NCI-H774 (cell line): ENCODE measurements around the gene PRKX.
"Not testable (repeated sequence)": the region's sequence is repeated elsewhere in the genome, so short reads cannot be mapped to it uniquely, and the experiment has no call there.

Source experiments
- DNase-seq: peaks from one replicate; lab custom pipeline; 2025; lab: John Stamatoyannopoulos, UW

Gene PRKX

GRCh38 chrX:3711331-3711917 is 2.0 kb downstream of the PRKX start:
- no peak for DNase-seq

- DNase-seq: not testable (repeated sequence)
Measured at GRCh38 chrX:3707673-3708274, 5.7 kb downstream of the PRKX start.

- no peak for DNase-seq
Measured at GRCh38 chrX:3706481-3706880, 7.0 kb downstream of the PRKX start.

GRCh38 chrX:3703251-3703650 is 10.2 kb downstream of the PRKX start:
- not testable (repeated sequence) for DNase-seq

- DNase-seq: not testable (repeated sequence)
Measured at GRCh38 chrX:3702095-3702494, 11.4 kb downstream of the PRKX start.

GRCh38 chrX:3701445-3701928 is 12.0 kb downstream of the PRKX start:
- not testable (repeated sequence) for DNase-seq

GRCh38 chrX:3699821-3700381 is 13.5 kb downstream of the PRKX start:
- no peak for DNase-seq

GRCh38 chrX:3697701-3698279 is 15.7 kb downstream of the PRKX start:
- DNase-seq: no peak

GRCh38 chrX:3697220-3697684 is 16.2 kb downstream of the PRKX start:
- DNase-seq: no peak

GRCh38 chrX:3695536-3695935 is 17.9 kb downstream of the PRKX start:
- no peak for DNase-seq

GRCh38 chrX:3690140-3690539 is 23.3 kb downstream of the PRKX start:
- no peak for DNase-seq

- DNase-seq: not testable (repeated sequence)
Measured at GRCh38 chrX:3683236-3683635, 30.2 kb downstream of the PRKX start.

GRCh38 chrX:3680459-3680858 is 33.0 kb downstream of the PRKX start:
- no peak for DNase-seq

- no peak for DNase-seq
Measured at GRCh38 chrX:3679669-3680068, 33.8 kb downstream of the PRKX start.

GRCh38 chrX:3678328-3678727 is 35.1 kb downstream of the PRKX start:
- DNase-seq: no peak

GRCh38 chrX:3674881-3675280 is 38.6 kb downstream of the PRKX start:
- DNase-seq: no peak

- no peak for DNase-seq
Measured at GRCh38 chrX:3669841-3670475, 43.5 kb downstream of the PRKX start.

GRCh38 chrX:3666975-3667374 is 46.5 kb downstream of the PRKX start:
- DNase-seq: no peak

GRCh38 chrX:3664921-3665320 is 48.5 kb downstream of the PRKX start:
- no peak for DNase-seq

- DNase-seq: not testable (repeated sequence)
Measured at GRCh38 chrX:3663576-3664250, 49.7 kb downstream of the PRKX start.

GRCh38 chrX:3659761-3660160 is 53.7 kb downstream of the PRKX start:
- no peak for DNase-seq

GRCh38 chrX:3655181-3655580 is 58.3 kb downstream of the PRKX start:
- no peak for DNase-seq
